Measurements from ENCODE around the gene HHAT. TPM values are rescaled to one million over a fixed set of nuclear protein-coding genes. Genes with fewer than 3 reads are reported as not detected.

HHAT gene
- total and polyA plus RNA-seq, 9 of the 15 experiments (the other 6 are each of a cell fraction or from before 2014, with no cell fraction given): 0.07 to 0.16 (median 0.13) TPM; not detected in 1

DNA sequence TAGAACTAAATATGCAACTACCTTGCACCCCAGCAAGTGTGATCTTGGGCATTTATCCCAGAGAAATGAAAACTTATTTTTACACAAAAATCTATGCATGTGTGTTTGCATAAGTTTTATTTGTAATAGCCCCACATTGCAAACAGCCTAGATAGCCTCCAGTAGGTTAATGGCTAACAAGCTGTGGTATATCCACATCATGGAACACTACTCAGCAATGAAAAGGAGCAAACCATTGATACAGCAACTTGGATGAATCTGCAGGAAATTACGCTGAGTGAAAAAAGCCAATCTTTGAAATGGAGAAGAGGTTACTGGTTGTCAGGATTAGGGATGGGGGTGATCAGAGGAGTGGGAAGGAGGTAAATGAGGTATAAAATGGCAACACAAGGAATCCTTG, 67.8 kb downstream of the HHAT start:
- ChIA-PET CTCF (ENCODE audit: low intra/inter-chr PET ratio) (no interaction called here), POLR2A (no interaction called here)
- no peaks in the 10 kb centered on the region for H3K36me3 ChIP-seq (ENCODE audit: control insufficient read depth, insufficient read depth, low read length)
- no peak overlapping the region for H3K9ac ChIP-seq (ENCODE audit: insufficient read depth in 1 of 2, low read depth in 2 of 2, low read length in 2 of 2)
- H3K4me3 ChIP-seq: no peak overlapping the region
- ATAC-seq: no peak
- intact Hi-C loops (cut with micrococcal nuclease) (no loop called here), in situ Hi-C loops (cut with MboI) (no loop called here)
- H3K4me1 ChIP-seq (replicated peaks in 1 of 2; ENCODE audit: control insufficient read depth in 2 of 2, insufficient read depth in 2 of 2, low read length in 2 of 2): no peaks in the 10 kb centered on the region
- H3K9me3 ChIP-seq (replicated peaks; ENCODE audit: control insufficient read depth, insufficient read depth, low read depth, low read length): no peaks in the 10 kb centered on the region
- no peak overlapping the region for H3K4me2 ChIP-seq (ENCODE audit: insufficient read depth, low read length)
- no peaks in the 10 kb centered on the region for H3K79me2 ChIP-seq (ENCODE audit: control insufficient read depth, insufficient read depth, low read length)
- WGBS (ENCODE audit: insufficient coverage, low coverage, missing lambda C conversion rate): 0% methylated on average over 1 of the region's 1 CpG
- no peak overlapping the region for H2AFZ ChIP-seq (ENCODE audit: low read depth, low read length)
- DNase-seq (ENCODE audit: extremely low read depth in 1 of 4, low spot score in 3 of 4): no peak
- H3K27me3 ChIP-seq (ENCODE audit: control insufficient read depth in 2 of 2, insufficient read depth in 2 of 2, low read length in 2 of 2): no peaks in the 10 kb centered on the region
- no peak for FAIRE-seq
- BruUV-seq (replicated peaks): no TSS peak
- H3K9me1 ChIP-seq (ENCODE audit: control insufficient read depth, insufficient read depth, low read length): no peaks in the 10 kb centered on the region
- H3K27ac ChIP-seq (ENCODE audit: extremely low read depth, low read depth, low read length): no peak overlapping the region
- H4K20me1 ChIP-seq (replicated peaks; ENCODE audit: control insufficient read depth, insufficient read depth, low read length): no peaks in the 10 kb centered on the region
- TF ChIP-seq RCOR1 (IDR thresholded peaks at IDR 0.05; ENCODE audit: borderline replicate concordance in 1 of 2, low read depth in 2 of 2, low read length in 2 of 2): no peak
- TF ChIP-seq, protein P1, sequence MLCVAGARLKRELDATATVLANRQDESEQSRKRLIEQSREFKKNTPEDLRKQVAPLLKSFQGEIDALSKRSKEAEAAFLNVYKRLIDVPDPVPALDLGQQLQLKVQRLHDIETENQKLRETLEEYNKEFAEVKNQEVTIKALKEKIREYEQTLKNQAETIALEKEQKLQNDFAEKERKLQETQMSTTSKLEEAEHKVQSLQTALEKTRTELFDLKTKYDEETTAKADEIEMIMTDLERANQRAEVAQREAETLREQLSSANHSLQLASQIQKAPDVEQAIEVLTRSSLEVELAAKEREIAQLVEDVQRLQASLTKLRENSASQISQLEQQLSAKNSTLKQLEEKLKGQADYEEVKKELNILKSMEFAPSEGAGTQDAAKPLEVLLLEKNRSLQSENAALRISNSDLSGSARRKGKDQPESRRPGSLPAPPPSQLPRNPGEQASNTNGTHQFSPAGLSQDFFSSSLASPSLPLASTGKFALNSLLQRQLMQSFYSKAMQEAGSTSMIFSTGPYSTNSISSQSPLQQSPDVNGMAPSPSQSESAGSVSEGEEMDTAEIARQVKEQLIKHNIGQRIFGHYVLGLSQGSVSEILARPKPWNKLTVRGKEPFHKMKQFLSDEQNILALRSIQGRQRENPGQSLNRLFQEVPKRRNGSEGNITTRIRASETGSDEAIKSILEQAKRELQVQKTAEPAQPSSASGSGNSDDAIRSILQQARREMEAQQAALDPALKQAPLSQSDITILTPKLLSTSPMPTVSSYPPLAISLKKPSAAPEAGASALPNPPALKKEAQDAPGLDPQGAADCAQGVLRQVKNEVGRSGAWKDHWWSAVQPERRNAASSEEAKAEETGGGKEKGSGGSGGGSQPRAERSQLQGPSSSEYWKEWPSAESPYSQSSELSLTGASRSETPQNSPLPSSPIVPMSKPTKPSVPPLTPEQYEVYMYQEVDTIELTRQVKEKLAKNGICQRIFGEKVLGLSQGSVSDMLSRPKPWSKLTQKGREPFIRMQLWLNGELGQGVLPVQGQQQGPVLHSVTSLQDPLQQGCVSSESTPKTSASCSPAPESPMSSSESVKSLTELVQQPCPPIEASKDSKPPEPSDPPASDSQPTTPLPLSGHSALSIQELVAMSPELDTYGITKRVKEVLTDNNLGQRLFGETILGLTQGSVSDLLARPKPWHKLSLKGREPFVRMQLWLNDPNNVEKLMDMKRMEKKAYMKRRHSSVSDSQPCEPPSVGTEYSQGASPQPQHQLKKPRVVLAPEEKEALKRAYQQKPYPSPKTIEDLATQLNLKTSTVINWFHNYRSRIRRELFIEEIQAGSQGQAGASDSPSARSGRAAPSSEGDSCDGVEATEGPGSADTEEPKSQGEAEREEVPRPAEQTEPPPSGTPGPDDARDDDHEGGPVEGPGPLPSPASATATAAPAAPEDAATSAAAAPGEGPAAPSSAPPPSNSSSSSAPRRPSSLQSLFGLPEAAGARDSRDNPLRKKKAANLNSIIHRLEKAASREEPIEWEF (CRISPR knock-in tag; IDR thresholded peaks at IDR 0.05): no peak
- TF ChIP-seq MEF2D (tag; conservative IDR thresholded peaks at IDR 0.05; ENCODE audit: low read depth): no peak
- TF ChIP-seq, protein P2, sequence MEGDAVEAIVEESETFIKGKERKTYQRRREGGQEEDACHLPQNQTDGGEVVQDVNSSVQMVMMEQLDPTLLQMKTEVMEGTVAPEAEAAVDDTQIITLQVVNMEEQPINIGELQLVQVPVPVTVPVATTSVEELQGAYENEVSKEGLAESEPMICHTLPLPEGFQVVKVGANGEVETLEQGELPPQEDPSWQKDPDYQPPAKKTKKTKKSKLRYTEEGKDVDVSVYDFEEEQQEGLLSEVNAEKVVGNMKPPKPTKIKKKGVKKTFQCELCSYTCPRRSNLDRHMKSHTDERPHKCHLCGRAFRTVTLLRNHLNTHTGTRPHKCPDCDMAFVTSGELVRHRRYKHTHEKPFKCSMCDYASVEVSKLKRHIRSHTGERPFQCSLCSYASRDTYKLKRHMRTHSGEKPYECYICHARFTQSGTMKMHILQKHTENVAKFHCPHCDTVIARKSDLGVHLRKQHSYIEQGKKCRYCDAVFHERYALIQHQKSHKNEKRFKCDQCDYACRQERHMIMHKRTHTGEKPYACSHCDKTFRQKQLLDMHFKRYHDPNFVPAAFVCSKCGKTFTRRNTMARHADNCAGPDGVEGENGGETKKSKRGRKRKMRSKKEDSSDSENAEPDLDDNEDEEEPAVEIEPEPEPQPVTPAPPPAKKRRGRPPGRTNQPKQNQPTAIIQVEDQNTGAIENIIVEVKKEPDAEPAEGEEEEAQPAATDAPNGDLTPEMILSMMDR (IDR thresholded peaks at IDR 0.05 in 2 of 3, conservative IDR thresholded peaks at IDR 0.05 in 1 of 3; ENCODE audit: insufficient read depth in 2 of 3, low read depth in 1 of 3, low read length in 3 of 3): no peak
- TF ChIP-seq, protein P3, sequence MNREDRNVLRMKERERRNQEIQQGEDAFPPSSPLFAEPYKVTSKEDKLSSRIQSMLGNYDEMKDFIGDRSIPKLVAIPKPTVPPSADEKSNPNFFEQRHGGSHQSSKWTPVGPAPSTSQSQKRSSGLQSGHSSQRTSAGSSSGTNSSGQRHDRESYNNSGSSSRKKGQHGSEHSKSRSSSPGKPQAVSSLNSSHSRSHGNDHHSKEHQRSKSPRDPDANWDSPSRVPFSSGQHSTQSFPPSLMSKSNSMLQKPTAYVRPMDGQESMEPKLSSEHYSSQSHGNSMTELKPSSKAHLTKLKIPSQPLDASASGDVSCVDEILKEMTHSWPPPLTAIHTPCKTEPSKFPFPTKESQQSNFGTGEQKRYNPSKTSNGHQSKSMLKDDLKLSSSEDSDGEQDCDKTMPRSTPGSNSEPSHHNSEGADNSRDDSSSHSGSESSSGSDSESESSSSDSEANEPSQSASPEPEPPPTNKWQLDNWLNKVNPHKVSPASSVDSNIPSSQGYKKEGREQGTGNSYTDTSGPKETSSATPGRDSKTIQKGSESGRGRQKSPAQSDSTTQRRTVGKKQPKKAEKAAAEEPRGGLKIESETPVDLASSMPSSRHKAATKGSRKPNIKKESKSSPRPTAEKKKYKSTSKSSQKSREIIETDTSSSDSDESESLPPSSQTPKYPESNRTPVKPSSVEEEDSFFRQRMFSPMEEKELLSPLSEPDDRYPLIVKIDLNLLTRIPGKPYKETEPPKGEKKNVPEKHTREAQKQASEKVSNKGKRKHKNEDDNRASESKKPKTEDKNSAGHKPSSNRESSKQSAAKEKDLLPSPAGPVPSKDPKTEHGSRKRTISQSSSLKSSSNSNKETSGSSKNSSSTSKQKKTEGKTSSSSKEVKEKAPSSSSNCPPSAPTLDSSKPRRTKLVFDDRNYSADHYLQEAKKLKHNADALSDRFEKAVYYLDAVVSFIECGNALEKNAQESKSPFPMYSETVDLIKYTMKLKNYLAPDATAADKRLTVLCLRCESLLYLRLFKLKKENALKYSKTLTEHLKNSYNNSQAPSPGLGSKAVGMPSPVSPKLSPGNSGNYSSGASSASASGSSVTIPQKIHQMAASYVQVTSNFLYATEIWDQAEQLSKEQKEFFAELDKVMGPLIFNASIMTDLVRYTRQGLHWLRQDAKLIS (CRISPR knock-in tag; IDR thresholded peaks at IDR 0.05): no peak
- no peak for TF ChIP-seq GTF2F1 (IDR thresholded peaks at IDR 0.05; ENCODE audit: low read depth, low read length)
- TF ChIP-seq PRPF4 (IDR thresholded peaks at IDR 0.05; ENCODE audit: insufficient read depth, low read depth, low read length, poor library complexity, severe bottlenecking): no peak
- TF ChIP-seq SP1 (CRISPR knock-in tag; IDR thresholded peaks at IDR 0.05): no peak
- no peak for TF ChIP-seq RHOXF2B (CRISPR knock-in tag; conservative IDR thresholded peaks at IDR 0.05)
- no peak for TF ChIP-seq SMAD1 (IDR thresholded peaks at IDR 0.05; ENCODE audit: low read depth, low read length, partially characterized antibody)
- TF ChIP-seq ARHGAP35 (IDR thresholded peaks at IDR 0.05; ENCODE audit: partially characterized antibody): no peak
- no peak for TF ChIP-seq PHB2 (IDR thresholded peaks at IDR 0.05; ENCODE audit: low read depth)
- no peak for TF ChIP-seq NFE2 (IDR thresholded peaks at IDR 0.05; ENCODE audit: low read depth)
